Cerebellar cortex (tissue), 1 donor: ENCODE results near the gene RNF115.
"Not testable (repeated sequence)": the region's sequence is repeated elsewhere in the genome, so short reads cannot be mapped to it uniquely, and the experiment has no call there.

Source experiments
- DNase-seq: peaks from one replicate; pipeline ENCODE4 v3.0.0-alpha.2; 2015; ENCODE audit warnings: low spot score

Gene RNF115

GRCh38 chr1:145823565-145824498 lies at the start of gene RNF115, which contains the start of gene POLR3C:
TSS of gene RNF115 (minus strand) at chr1:145824095. CDS start at chr1:145823873, 222 bp downstream.
TSS of gene POLR3C (plus strand) at chr1:145824200. CDS start at chr1:145825777, 1,577 bp downstream.
- peak; percentile 94 for DNase-seq

GRCh38 chr1:145871994-145872924 lies 48.4 kb upstream of the RNF115 start:
- DNase-seq = peak; percentile 67

GRCh38 chr1:145868232-145868631 lies 44.3 kb upstream of the RNF115 start:
- no peak for DNase-seq

GRCh38 chr1:145863282-145864018 lies 39.6 kb upstream of the RNF115 start:
- DNase-seq = no peak

- peak; percentile 82 for DNase-seq
Measured at GRCh38 chr1:145859491-145860023, 35.7 kb upstream of the RNF115 start.

GRCh38 chr1:145858901-145859490 lies 35.1 kb upstream of the RNF115 start, which contains the start of gene PIAS3:
TSS of gene PIAS3 (minus strand) at chr1:145859081. CDS start at chr1:145858990, 91 bp downstream.
- peak; percentile 91 for DNase-seq

- peak; percentile 74 for DNase-seq
Measured at GRCh38 chr1:145858238-145858900, 34.5 kb upstream of the RNF115 start.

GRCh38 chr1:145857170-145857569 lies 33.3 kb upstream of the RNF115 start:
- DNase-seq = no peak

GRCh38 chr1:145855426-145855948 lies 31.6 kb upstream of the RNF115 start:
- DNase-seq = no peak

GRCh38 chr1:145849356-145850160 lies 25.7 kb upstream of the RNF115 start:
- DNase-seq = no peak

GRCh38 chr1:145847827-145848226 lies 23.9 kb upstream of the RNF115 start:
- DNase-seq = no peak

- DNase-seq = peak; percentile 50
Measured at GRCh38 chr1:145846201-145846612, 22.3 kb upstream of the RNF115 start.

GRCh38 chr1:145845514-145846161 lies 21.7 kb upstream of the RNF115 start, which contains the start of gene NUDT17:
TSS of gene NUDT17 (plus strand) at chr1:145845630. CDS start at chr1:145845641, 11 bp downstream.
- peak; percentile 78 for DNase-seq

GRCh38 chr1:145845144-145845513 lies 21.2 kb upstream of the RNF115 start:
- DNase-seq = no peak

GRCh38 chr1:145843031-145843430 lies 19.1 kb upstream of the RNF115 start:
- no peak for DNase-seq

- no peak for DNase-seq
Measured at GRCh38 chr1:145837656-145838055, 13.8 kb upstream of the RNF115 start.

- not testable (repeated sequence) for DNase-seq
Measured at GRCh38 chr1:145830810-145831209, 6.9 kb upstream of the RNF115 start.

GRCh38 chr1:145828367-145829026 lies 4.6 kb upstream of the RNF115 start:
- DNase-seq = no peak
